Fibroblast of pulmonary artery (primary cell): Measurements from ENCODE around the gene GALNT17.

Experiments
- DNase-seq: peaks from one replicate; pipeline ENCODE4 v3.0.0-alpha.2; 2010; ENCODE audit warnings: low read depth
- H3K4me3 ChIP-seq: replicated peaks from 2 replicates; pipeline ENCODE4 v1.5.1; 2011; ENCODE audit warnings: low read depth, mild to moderate bottlenecking, control low read depth, low read length, moderate library complexity
- CTCF ChIP-seq: IDR thresholded peaks from 2 replicates; pipeline ENCODE4 v1.5.1; 2011; ENCODE audit warnings: mild to moderate bottlenecking, control low read depth, low read length, inconsistent platforms; ENCODE audit errors: missing control alignments

GALNT17 gene

DNA sequence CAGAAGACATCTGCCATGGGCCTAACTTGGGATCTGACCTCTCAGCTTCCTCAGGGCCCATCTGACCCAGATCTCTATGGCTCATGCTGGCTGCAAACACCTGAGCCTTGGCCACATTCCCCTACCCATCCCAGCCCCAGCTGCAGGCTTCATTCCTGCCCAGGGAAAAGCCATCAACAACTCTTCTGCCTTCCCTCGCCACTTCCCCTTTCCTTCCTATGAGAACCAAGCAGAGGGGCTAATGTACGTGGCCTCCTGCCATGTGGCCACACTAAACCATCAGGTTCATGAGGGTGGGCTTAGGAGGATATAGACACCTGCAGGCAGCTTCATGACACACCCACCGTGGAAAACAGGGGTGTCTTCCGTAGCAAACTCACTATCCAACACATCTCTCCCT lies 312.2 kb downstream of the GALNT17 start:
- TF ChIP-seq CTCF, result no peak
- DNase-seq, result no peak
- no peak overlapping the region for H3K4me3 ChIP-seq

GRCh38 chr7:71453630-71454029 lies 321.7 kb downstream of the GALNT17 start:
- H3K4me3 ChIP-seq, result no peak overlapping the region
- no peak for DNase-seq
- TF ChIP-seq CTCF, result no peak

GRCh38 chr7:71454981-71455380 lies 323.0 kb downstream of the GALNT17 start:
- TF ChIP-seq CTCF, result no peak

GRCh38 chr7:71457021-71457420 lies 325.1 kb downstream of the GALNT17 start:
- no peak overlapping the region for H3K4me3 ChIP-seq
- no peak for DNase-seq
- TF ChIP-seq CTCF, result no peak

More at GRCh38 chr7:71454981-71455380, 323.0 kb downstream of the GALNT17 start:
- DNase-seq, result no peak
- H3K4me3 ChIP-seq, result no peak overlapping the region

DNA sequence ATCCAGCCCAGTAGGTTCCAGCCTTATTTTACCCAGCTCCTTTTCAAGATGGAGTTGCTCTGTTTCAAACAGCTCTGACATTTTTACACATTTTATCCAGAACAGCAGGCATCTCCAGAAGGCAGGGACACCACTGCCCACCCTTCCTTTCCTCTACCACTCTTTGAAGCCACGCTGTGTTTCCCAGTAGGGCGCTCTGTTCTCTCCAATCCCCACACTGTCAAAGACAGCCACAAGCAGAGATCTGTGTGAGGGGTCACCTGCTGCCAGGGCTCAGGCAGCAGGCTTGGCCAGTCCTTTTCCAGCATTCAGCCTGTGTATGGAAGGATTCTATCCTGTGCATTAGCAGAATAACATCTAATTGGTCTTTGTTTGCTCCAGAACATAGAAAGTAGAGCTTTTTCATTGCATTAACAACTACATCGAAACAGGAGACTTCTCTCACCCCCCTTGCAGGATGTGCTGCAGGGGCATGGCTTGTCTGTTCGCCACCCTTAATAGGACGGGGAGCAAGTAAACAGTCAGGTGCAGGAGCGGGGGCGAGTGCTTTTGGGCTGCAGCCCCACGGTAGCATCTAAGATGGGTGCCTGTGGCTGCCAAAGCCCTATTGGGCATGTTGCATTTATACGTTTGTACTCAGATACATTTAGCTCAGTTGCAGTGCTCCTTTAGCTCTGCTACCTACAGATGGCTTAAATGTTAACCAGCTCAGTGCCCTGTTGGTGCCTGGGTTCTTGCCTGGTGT lies 326.1 kb downstream of the GALNT17 start:
- DNase-seq, result no peak
- TF ChIP-seq CTCF, result no peak
- H3K4me3 ChIP-seq, result no peak overlapping the region

GRCh38 chr7:71459132-71459531 lies 327.2 kb downstream of the GALNT17 start:
- H3K4me3 ChIP-seq, result no peak overlapping the region
- TF ChIP-seq CTCF, result no peak
- DNase-seq, result no peak

GRCh38 chr7:71461572-71461971 lies 329.6 kb downstream of the GALNT17 start:
- H3K4me3 ChIP-seq, result no peak overlapping the region
- no peak for DNase-seq
- TF ChIP-seq CTCF, result no peak
